GM18519 (cell line): ENCODE results near the gene KCNQ2.

ENCODE experiments used
- ATAC-seq: cut with Tn5 transposase; IDR thresholded peaks from one replicate; pipeline ENCODE4 v1.9.1; 2021; ENCODE audit warnings: mild to moderate bottlenecking, moderate library complexity; ENCODE audit not compliant: unreplicated experiment, low FRiP score

The KCNQ2 gene

GRCh38 chr20:63376283-63377250 lies 95.9 kb downstream of the KCNQ2 start:
- ATAC-seq = no peak

GRCh38 chr20:63375438-63375837 lies 97.0 kb downstream of the KCNQ2 start:
- ATAC-seq = no peak

- ATAC-seq = no peak
Observed at GRCh38 chr20:63374504-63374903, 98.0 kb downstream of the KCNQ2 start.

- ATAC-seq = no peak
Observed at GRCh38 chr20:63373996-63374395, 98.5 kb downstream of the KCNQ2 start.

- no peak for ATAC-seq
Observed at GRCh38 chr20:63372971-63373885, 99.2 kb downstream of the KCNQ2 start.

GRCh38 chr20:63371291-63371865 lies 101.1 kb downstream of the KCNQ2 start:
- no peak for ATAC-seq

GRCh38 chr20:63370618-63371187 lies 101.8 kb downstream of the KCNQ2 start:
- no peak for ATAC-seq

- no peak for ATAC-seq
Observed at GRCh38 chr20:63369724-63370617, 102.5 kb downstream of the KCNQ2 start.

GRCh38 chr20:63369024-63369530 lies 103.4 kb downstream of the KCNQ2 start:
- no peak for ATAC-seq

GRCh38 chr20:63368151-63368550 lies 104.3 kb downstream of the KCNQ2 start:
- ATAC-seq = no peak

GRCh38 chr20:63367446-63368055 lies 104.9 kb downstream of the KCNQ2 start:
- ATAC-seq = no peak

- no peak for ATAC-seq
Observed at GRCh38 chr20:63366390-63367365, 105.8 kb downstream of the KCNQ2 start.

GRCh38 chr20:63365601-63366389 lies 106.7 kb downstream of the KCNQ2 start:
- no peak for ATAC-seq

- ATAC-seq = no peak
Observed at GRCh38 chr20:63364801-63365585, 107.5 kb downstream of the KCNQ2 start.

GRCh38 chr20:63363981-63364561 lies 108.4 kb downstream of the KCNQ2 start:
- no peak for ATAC-seq
